ENCODE data around the gene CD37. TPM values are rescaled to one million over a fixed set of nuclear protein-coding genes. Genes with fewer than 3 reads are reported as not detected.
"Not testable (repeated sequence)": the region's sequence is repeated elsewhere in the genome, so short reads cannot be mapped to it uniquely, and the experiment has no call there.

CD37 gene
- total and polyA plus RNA-seq, 2 donors (not counting 1 experiment from before 2014, with no cell fraction given), result 1,998 to 2,188 TPM

GRCh38 chr19:49325756-49326155, 9.4 kb upstream of the CD37 start:
- H3K9ac ChIP-seq (ENCODE audit: low read length), result peak overlapping the region; percentile 23
- peaks cover 69 to 75% of the 10 kb centered on the region in 2 donors for H3K4me1 ChIP-seq (ENCODE audit: control insufficient read depth in 2 of 2, insufficient read depth in 2 of 2, low read length in 2 of 2)
- peak overlapping the region; percentile 95 for H3K27ac Mint-ChIP-seq
- H3K9me3 Mint-ChIP-seq (ENCODE audit: insufficient read depth); DNase-seq; H4K20me1 ChIP-seq (ENCODE audit: control insufficient read depth, insufficient read depth, low read length, poor library complexity, severe bottlenecking); H3K27me3 ChIP-seq (replicated peaks in 1 of 4; ENCODE audit: control extremely low read depth in 1 of 4, control insufficient read depth in 3 of 4, insufficient read depth in 4 of 4, low read length in 3 of 4); ATAC-seq (ENCODE audit: low read depth); H2AFZ ChIP-seq (ENCODE audit: insufficient read depth, low read depth, low read length, poor library complexity, severe bottlenecking); H3K36me3 ChIP-seq (replicated peaks in 1 of 2; ENCODE audit: control extremely low read depth in 1 of 2, control insufficient read depth in 1 of 2, extremely low read depth in 1 of 2, insufficient read depth in 2 of 2, low read length in 1 of 2); H3K27me3 Mint-ChIP-seq: not testable (repeated sequence)
- intact Hi-C loops (cut with micrococcal nuclease), result loop anchor here (1.0 to 5.0 kb wide), 3 partner anchors 9 to 37 kb away; partner anchors contain the start of genes DKKL1 and TEAD2
- H3K4me3 Mint-ChIP-seq, result peak overlapping the region; percentile 77
- peak overlapping the region; percentile 69 to 93 for H3K27ac ChIP-seq (ENCODE audit: low read length in 2 of 2)
- peaks cover 47% of the 10 kb centered on the region for H3K79me2 ChIP-seq (ENCODE audit: control insufficient read depth, insufficient read depth, low read length)
- CTCF ChIA-PET, result interaction anchor here (0.6 to 7.7 kb wide), 18 partner anchors 9 to 600 kb away, joined by 3 to 51 read pairs (median 4); partner anchors contain the start of gene CD37
- WGBS (ENCODE audit: insufficient coverage), result 65% methylated on average over 7 of the region's 13 CpGs
- peak overlapping the region; percentile 66 for H3K4me2 ChIP-seq (replicated peaks; ENCODE audit: low read depth, low read length, poor library complexity, severe bottlenecking)
- peaks cover 4 to 32% (median 10%) of the 10 kb centered on the region in 3 donors for H3K9me3 ChIP-seq (ENCODE audit: control extremely low read depth in 1 of 3, control insufficient read depth in 2 of 3, insufficient read depth in 1 of 3, low read length in 2 of 3)
- POLR2A ChIA-PET, result interaction anchor here (0.6 to 5.2 kb wide), 9 partner anchors 9 to 315 kb away, joined by 3 to 59 read pairs (median 4); partner anchors contain the start of gene CD37
- peaks cover 68% of the 10 kb centered on the region for H3K4me1 Mint-ChIP-seq
- H3K4me3 ChIP-seq (ENCODE audit: control extremely low read depth in 1 of 5, extremely low read depth in 1 of 5, insufficient read depth in 1 of 5, low read depth in 2 of 5, low read length in 4 of 5), result peak overlapping the region in 2 of 5 experiments; percentile 15 to 50

GRCh38 chr19:49326165-49326704, 9.0 kb upstream of the CD37 start:
- Mint-ChIP-seq H3K27me3 (no peaks in the 10 kb centered on the region), H3K4me1 (peaks cover 71% of the 10 kb centered on the region), H3K9me3 (ENCODE audit: insufficient read depth) (no peaks in the 10 kb centered on the region), H3K27ac (peak overlapping the region; percentile 91), H3K4me3 (peak overlapping the region; percentile 77)
- H4K20me1 ChIP-seq (ENCODE audit: control insufficient read depth, insufficient read depth, low read length, poor library complexity, severe bottlenecking), result no peaks in the 10 kb centered on the region
- peaks cover 0 to 5% of the 10 kb centered on the region in 2 experiments for H3K36me3 ChIP-seq (replicated peaks in 1 of 2; ENCODE audit: control extremely low read depth in 1 of 2, control insufficient read depth in 1 of 2, extremely low read depth in 1 of 2, insufficient read depth in 2 of 2, low read length in 1 of 2)
- H3K4me3 ChIP-seq (ENCODE audit: control extremely low read depth in 1 of 5, extremely low read depth in 1 of 5, insufficient read depth in 1 of 5, low read depth in 2 of 5, low read length in 4 of 5), result peak overlapping the region in 2 of 5 experiments; percentile 17 to 50
- peak overlapping the region; percentile 23 for H3K9ac ChIP-seq (ENCODE audit: low read length)
- H3K4me1 ChIP-seq (ENCODE audit: control insufficient read depth in 2 of 2, insufficient read depth in 2 of 2, low read length in 2 of 2), result peaks cover 74 to 80% of the 10 kb centered on the region in 2 donors
- ChIA-PET CTCF (interaction anchor here (0.6 to 7.7 kb wide), 19 partner anchors 8 to 601 kb away, joined by 3 to 51 read pairs (median 4); partner anchors contain the start of gene CD37), POLR2A (interaction anchor here (0.5 to 5.2 kb wide), 11 partner anchors 8 to 314 kb away, joined by 3 to 59 read pairs (median 4); partner anchors contain the start of gene CD37)
- peaks cover 52% of the 10 kb centered on the region for H3K79me2 ChIP-seq (ENCODE audit: control insufficient read depth, insufficient read depth, low read length)
- no peaks in the 10 kb centered on the region for H3K27me3 ChIP-seq (replicated peaks in 1 of 4; ENCODE audit: control extremely low read depth in 1 of 4, control insufficient read depth in 3 of 4, insufficient read depth in 4 of 4, low read length in 3 of 4)
- DNase-seq (peak; percentile 76), ATAC-seq (ENCODE audit: low read depth) (peak; percentile 60)
- no CpG with 5 or more reads among the region's 3 CpGs for WGBS (ENCODE audit: insufficient coverage)
- TF ChIP-seq, protein P1, sequence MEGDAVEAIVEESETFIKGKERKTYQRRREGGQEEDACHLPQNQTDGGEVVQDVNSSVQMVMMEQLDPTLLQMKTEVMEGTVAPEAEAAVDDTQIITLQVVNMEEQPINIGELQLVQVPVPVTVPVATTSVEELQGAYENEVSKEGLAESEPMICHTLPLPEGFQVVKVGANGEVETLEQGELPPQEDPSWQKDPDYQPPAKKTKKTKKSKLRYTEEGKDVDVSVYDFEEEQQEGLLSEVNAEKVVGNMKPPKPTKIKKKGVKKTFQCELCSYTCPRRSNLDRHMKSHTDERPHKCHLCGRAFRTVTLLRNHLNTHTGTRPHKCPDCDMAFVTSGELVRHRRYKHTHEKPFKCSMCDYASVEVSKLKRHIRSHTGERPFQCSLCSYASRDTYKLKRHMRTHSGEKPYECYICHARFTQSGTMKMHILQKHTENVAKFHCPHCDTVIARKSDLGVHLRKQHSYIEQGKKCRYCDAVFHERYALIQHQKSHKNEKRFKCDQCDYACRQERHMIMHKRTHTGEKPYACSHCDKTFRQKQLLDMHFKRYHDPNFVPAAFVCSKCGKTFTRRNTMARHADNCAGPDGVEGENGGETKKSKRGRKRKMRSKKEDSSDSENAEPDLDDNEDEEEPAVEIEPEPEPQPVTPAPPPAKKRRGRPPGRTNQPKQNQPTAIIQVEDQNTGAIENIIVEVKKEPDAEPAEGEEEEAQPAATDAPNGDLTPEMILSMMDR (IDR thresholded peaks at IDR 0.05), result no peak
- TF ChIP-seq EZH2 (IDR thresholded peaks at IDR 0.05; ENCODE audit: borderline replicate concordance, insufficient read depth, low read depth, low read length, poor library complexity, severe bottlenecking), result no peak
- peak overlapping the region; percentile 66 for H3K4me2 ChIP-seq (replicated peaks; ENCODE audit: low read depth, low read length, poor library complexity, severe bottlenecking)
- intact Hi-C loops (cut with micrococcal nuclease), result loop anchor here (1.0 to 5.0 kb wide), 3 partner anchors 8 to 36 kb away; partner anchors contain the start of genes DKKL1 and TEAD2
- H2AFZ ChIP-seq (ENCODE audit: insufficient read depth, low read depth, low read length, poor library complexity, severe bottlenecking), result peak overlapping the region; percentile 57
- H3K27ac ChIP-seq (ENCODE audit: low read length in 2 of 2), result peak overlapping the region; percentile 69 to 93
- peaks cover 4 to 31% (median 6%) of the 10 kb centered on the region in 3 donors for H3K9me3 ChIP-seq (ENCODE audit: control extremely low read depth in 1 of 3, control insufficient read depth in 2 of 3, insufficient read depth in 1 of 3, low read length in 2 of 3)
